Osteoblast (primary cell): ENCODE measurements around the gene SDF4. TPM values are rescaled to one million over a fixed set of nuclear protein-coding genes. Genes with fewer than 3 reads are reported as not detected.

Source experiments
- DNase-seq: peaks from one replicate; pipeline ENCODE4 v3.0.0; 2011; ENCODE audit warnings: low spot score, mixed read lengths; ENCODE audit not compliant: insufficient read length; ENCODE audit errors: missing footprints
- H2AFZ ChIP-seq: 2 replicates; pipeline ENCODE4 v1.6.0; 2011; ENCODE audit warnings: mild to moderate bottlenecking, low read length
- H3K27ac ChIP-seq: 2 replicates; pipeline ENCODE4 v1.5.1; 2011; ENCODE audit warnings: mild to moderate bottlenecking, low read depth, low read length, moderate library complexity
- H3K27me3 ChIP-seq: 2 replicates; pipeline ENCODE4 v1.6.0; 2012; ENCODE audit warnings: mild to moderate bottlenecking, control low read depth, inconsistent platforms, low read length, moderate library complexity; ENCODE audit not compliant: insufficient read depth
- H3K36me3 ChIP-seq: 2 replicates; pipeline ENCODE4 v1.5.1; 2011; ENCODE audit warnings: mild to moderate bottlenecking, low read length, control low read depth, moderate library complexity; ENCODE audit not compliant: insufficient read depth
- H3K4me1 ChIP-seq: 2 replicates; pipeline ENCODE4 v1.5.1; 2011; ENCODE audit warnings: mild to moderate bottlenecking, low read length, control low read depth, moderate library complexity; ENCODE audit not compliant: insufficient read depth
- H3K4me2 ChIP-seq: 2 replicates; pipeline ENCODE4 v1.6.0; 2011; ENCODE audit warnings: mild to moderate bottlenecking, low read length; ENCODE audit not compliant: insufficient read depth
- H3K4me3 ChIP-seq: fragments of 200-600 bp; sonication (generic); 3 replicates; pipeline ENCODE4 v1.5.1; 2012; ENCODE audit warnings: mild to moderate bottlenecking, low read length, inconsistent platforms; ENCODE audit not compliant: insufficient read depth
- H3K79me2 ChIP-seq: 2 replicates; pipeline ENCODE4 v1.6.0; 2012; ENCODE audit warnings: mild to moderate bottlenecking, low read length, control low read depth, inconsistent platforms; ENCODE audit not compliant: insufficient read depth
- H3K9me3 ChIP-seq: 2 replicates; pipeline ENCODE4 v1.5.1; 2011; ENCODE audit warnings: low read depth, low read length, control low read depth
- H4K20me1 ChIP-seq: 2 replicates; pipeline ENCODE4 v1.6.0; 2012; ENCODE audit warnings: mild to moderate bottlenecking, low read length, control low read depth; ENCODE audit not compliant: insufficient read depth
- small RNA-seq: library from RNA; depleted of rRNA; stranded (forward); fragments of <200 nt; gene quantifications from one replicate; pipeline ENCODE3, GENCODE V24; 2012
- total RNA-seq: library from RNA; depleted of rRNA; stranded (reverse); fragments of >200 nt; gene quantifications from 2 replicates; pipeline ENCODE4 v1.2.3, GENCODE V29; 2012
- TF ChIP-seq, protein P1 (sequence below): IDR thresholded peaks from 2 replicates; pipeline ENCODE4 v1.5.1; 2011; ENCODE audit warnings: mild to moderate bottlenecking, low read depth, low read length, moderate library complexity; ENCODE audit errors: extremely low read depth

SDF4 gene
- total RNA-seq, 1 donor, result 151 TPM

DNA sequence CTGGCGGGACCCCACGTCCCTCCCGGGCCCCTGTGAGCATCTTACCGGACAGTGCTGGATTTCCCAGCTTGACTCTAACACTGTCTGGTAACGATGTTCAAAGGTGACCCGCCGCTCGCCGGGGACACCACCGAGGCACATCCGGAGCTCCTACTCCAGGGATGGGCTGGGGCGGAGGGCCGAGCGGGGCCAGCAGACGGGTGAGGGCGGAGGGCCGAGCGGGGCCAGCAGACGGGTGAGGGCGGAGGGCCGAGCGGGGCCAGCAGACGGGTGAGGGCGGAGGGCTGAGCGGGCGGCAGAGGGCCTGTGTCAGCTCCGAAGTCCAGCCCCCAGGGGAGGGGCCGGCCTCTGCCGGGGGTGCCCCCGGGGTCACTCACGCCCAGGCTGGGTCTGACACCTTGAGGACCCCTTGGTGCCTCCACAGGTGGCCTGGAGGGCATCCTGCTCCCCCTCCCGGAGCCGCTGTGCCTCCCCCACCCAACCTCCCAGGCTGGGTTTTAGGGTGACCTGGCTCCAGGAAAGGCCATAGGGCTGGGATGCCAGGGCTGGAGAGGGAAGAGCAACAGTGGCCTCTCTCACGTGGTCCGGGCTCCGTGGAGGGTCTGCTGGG, 63.9 kb downstream of the SDF4 start:
- TF ChIP-seq, protein P1, sequence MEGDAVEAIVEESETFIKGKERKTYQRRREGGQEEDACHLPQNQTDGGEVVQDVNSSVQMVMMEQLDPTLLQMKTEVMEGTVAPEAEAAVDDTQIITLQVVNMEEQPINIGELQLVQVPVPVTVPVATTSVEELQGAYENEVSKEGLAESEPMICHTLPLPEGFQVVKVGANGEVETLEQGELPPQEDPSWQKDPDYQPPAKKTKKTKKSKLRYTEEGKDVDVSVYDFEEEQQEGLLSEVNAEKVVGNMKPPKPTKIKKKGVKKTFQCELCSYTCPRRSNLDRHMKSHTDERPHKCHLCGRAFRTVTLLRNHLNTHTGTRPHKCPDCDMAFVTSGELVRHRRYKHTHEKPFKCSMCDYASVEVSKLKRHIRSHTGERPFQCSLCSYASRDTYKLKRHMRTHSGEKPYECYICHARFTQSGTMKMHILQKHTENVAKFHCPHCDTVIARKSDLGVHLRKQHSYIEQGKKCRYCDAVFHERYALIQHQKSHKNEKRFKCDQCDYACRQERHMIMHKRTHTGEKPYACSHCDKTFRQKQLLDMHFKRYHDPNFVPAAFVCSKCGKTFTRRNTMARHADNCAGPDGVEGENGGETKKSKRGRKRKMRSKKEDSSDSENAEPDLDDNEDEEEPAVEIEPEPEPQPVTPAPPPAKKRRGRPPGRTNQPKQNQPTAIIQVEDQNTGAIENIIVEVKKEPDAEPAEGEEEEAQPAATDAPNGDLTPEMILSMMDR, result no peak
- H3K79me2 ChIP-seq, result no peaks in the 10 kb centered on the region
- H3K27ac ChIP-seq, result no peak overlapping the region
- no peaks in the 10 kb centered on the region for H3K36me3 ChIP-seq
- H3K4me2 ChIP-seq, result no peak overlapping the region
- no peak overlapping the region for H3K4me3 ChIP-seq
- no peaks in the 10 kb centered on the region for H3K4me1 ChIP-seq
- DNase-seq, result no peak
- no peak overlapping the region for H2AFZ ChIP-seq
- H3K9me3 ChIP-seq, result no peaks in the 10 kb centered on the region
- peaks cover 21% of the 10 kb centered on the region for H3K27me3 ChIP-seq
- no peaks in the 10 kb centered on the region for H4K20me1 ChIP-seq

DNA sequence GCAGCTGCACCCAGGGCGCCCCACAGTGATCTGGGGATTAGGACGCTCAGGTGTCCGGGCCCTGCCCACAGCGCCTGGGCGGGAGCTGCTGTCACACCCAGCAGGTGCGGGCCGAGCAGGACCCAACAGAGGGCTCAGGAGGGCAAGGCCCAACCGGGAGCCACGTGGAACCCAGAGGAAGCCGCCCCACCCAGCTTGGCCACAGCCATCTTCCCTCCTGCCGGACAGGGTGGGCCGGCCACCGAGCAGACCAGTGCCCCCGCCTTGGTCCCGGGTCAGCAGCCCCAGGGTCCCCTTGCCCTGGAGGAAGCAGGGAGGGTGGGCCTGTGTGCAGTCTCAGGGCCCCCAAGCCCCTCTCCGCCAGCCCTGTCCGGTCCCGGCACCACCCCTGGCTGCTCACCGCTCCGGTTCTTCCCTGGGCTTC, 64.4 kb downstream of the SDF4 start:
- Histone ChIP-seq H3K4me2 (no peak overlapping the region), H3K4me1 (no peaks in the 10 kb centered on the region), H3K4me3 (no peak overlapping the region), H3K79me2 (no peaks in the 10 kb centered on the region), H3K27ac (no peak overlapping the region), H3K9me3 (no peaks in the 10 kb centered on the region), H3K36me3 (no peaks in the 10 kb centered on the region), H4K20me1 (no peaks in the 10 kb centered on the region), H3K27me3 (peaks cover 18% of the 10 kb centered on the region), H2AFZ (no peak overlapping the region)
- TF ChIP-seq, protein P1, result no peak
- DNase-seq, result no peak

Small RNA genes within 50 kb of the gene (small RNA-seq; reads per million reads assigned to genes)
- gene MIR200A (1.3 reads per million, percentile 42 among the genes with 10 or more reads in this experiment), gene MIR200B (1.4 reads per million, percentile 48 among the genes with 10 or more reads in this experiment), gene MIR429 (not detected)

Other genes starting within 250 kb of the SDF4 start
- gene PERM1, start 249.9 kb downstream of the SDF4 start, total RNA-seq, result not detected in 2 replicates
- gene HES4, start 231.9 kb downstream of the SDF4 start, total RNA-seq, result 0.29 and 0.72 TPM in 2 replicates
- 55.4 and 90.5 TPM in 2 replicates for gene ISG15, start 218.5 kb downstream of the SDF4 start, total RNA-seq
- gene AGRN, start 211.9 kb downstream of the SDF4 start, total RNA-seq, result 14.7 and 30.0 TPM in 2 replicates
- not detected in 2 replicates for gene RNF223, start 157.7 kb downstream of the SDF4 start, total RNA-seq
- 5.4 and 8.5 TPM in 2 replicates for gene C1orf159, start 115.9 kb downstream of the SDF4 start, total RNA-seq
- gene TTLL10, start 58.1 kb downstream of the SDF4 start, total RNA-seq, result not detected in 2 replicates
- 0.29 TPM in 1 of 2 replicates, not detected in the other for gene TNFRSF18, start 25.4 kb downstream of the SDF4 start, total RNA-seq
- under 0.01 TPM in 1 of 2 replicates, not detected in the other for gene TNFRSF4, start 17.8 kb downstream of the SDF4 start, total RNA-seq
- gene B3GALT6, start 236 bp upstream of the SDF4 start, total RNA-seq, result 26.5 and 29.7 TPM in 2 replicates
- gene C1QTNF12, start 14.7 kb upstream of the SDF4 start, total RNA-seq, result 0.36 and 0.59 TPM in 2 replicates
- 31.2 and 32.6 TPM in 2 replicates for gene UBE2J2, start 41.9 kb upstream of the SDF4 start, total RNA-seq
- gene SCNN1D, start 48.4 kb upstream of the SDF4 start, total RNA-seq, result 0.59 and 1.1 TPM in 2 replicates
- 31.2 and 46.7 TPM in 2 replicates for gene ACAP3, start 75.9 kb upstream of the SDF4 start, total RNA-seq
- gene PUSL1, start 76.6 kb upstream of the SDF4 start, total RNA-seq, result 19.4 and 29.3 TPM in 2 replicates
- gene INTS11, start 92.7 kb upstream of the SDF4 start, total RNA-seq, result 53.3 and 59.7 TPM in 2 replicates
- 12.7 and 13.8 TPM in 2 replicates for gene CPTP, start 92.8 kb upstream of the SDF4 start, total RNA-seq
- under 0.01 TPM in 2 replicates for gene TAS1R3, start 99.3 kb upstream of the SDF4 start, total RNA-seq
- 73.5 and 81.9 TPM in 2 replicates for gene DVL1, start 117.4 kb upstream of the SDF4 start, total RNA-seq
- 689 and 735 TPM in 2 replicates for gene MXRA8, start 126.6 kb upstream of the SDF4 start, total RNA-seq
- 64.8 and 74.6 TPM in 2 replicates for gene AURKAIP1, start 143.2 kb upstream of the SDF4 start, total RNA-seq
- 138 and 139 TPM in 2 replicates for gene CCNL2, start 167.3 kb upstream of the SDF4 start, total RNA-seq
- 53.9 and 58.9 TPM in 2 replicates for gene MRPL20, start 175.3 kb upstream of the SDF4 start, total RNA-seq
- 1.2 and 1.8 TPM in 2 replicates for gene ANKRD65, start 189.3 kb upstream of the SDF4 start, total RNA-seq
- 2.4 and 4.3 TPM in 2 replicates for gene VWA1, start 203.7 kb upstream of the SDF4 start, total RNA-seq
- under 0.01 and 0.59 TPM in 2 replicates for gene ATAD3C, start 217.7 kb upstream of the SDF4 start, total RNA-seq
- gene ATAD3B, start 239.8 kb upstream of the SDF4 start, total RNA-seq, result 10.6 and 14.5 TPM in 2 replicates